Measurements from ENCODE around the gene CACUL1. TPM values are rescaled to one million over a fixed set of nuclear protein-coding genes. Genes with fewer than 3 reads are reported as not detected.

Gene CACUL1
- total RNA-seq, 1 donor: 40.6 TPM

DNA sequence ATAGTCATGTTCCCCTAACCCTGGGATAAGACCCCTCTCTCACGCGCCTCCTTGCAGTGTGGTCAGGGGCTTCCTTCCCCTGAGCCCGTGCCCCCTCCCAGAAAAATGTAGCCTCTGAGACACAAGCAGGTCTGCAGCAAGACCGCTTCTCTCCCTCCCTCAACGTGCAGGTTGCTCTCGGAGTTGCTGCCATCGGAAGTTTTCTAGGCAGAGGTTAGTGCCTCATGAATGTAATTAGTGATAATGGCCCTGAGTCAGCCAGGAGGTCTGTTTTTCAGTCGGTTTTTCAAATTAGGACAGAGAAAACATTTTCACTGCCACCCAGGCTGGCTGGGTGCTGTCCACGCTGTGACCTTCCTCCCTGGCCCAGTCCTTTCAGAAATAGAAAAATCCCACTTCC, 116.1 kb downstream of the CACUL1 start:
- TF ChIP-seq, protein P1, sequence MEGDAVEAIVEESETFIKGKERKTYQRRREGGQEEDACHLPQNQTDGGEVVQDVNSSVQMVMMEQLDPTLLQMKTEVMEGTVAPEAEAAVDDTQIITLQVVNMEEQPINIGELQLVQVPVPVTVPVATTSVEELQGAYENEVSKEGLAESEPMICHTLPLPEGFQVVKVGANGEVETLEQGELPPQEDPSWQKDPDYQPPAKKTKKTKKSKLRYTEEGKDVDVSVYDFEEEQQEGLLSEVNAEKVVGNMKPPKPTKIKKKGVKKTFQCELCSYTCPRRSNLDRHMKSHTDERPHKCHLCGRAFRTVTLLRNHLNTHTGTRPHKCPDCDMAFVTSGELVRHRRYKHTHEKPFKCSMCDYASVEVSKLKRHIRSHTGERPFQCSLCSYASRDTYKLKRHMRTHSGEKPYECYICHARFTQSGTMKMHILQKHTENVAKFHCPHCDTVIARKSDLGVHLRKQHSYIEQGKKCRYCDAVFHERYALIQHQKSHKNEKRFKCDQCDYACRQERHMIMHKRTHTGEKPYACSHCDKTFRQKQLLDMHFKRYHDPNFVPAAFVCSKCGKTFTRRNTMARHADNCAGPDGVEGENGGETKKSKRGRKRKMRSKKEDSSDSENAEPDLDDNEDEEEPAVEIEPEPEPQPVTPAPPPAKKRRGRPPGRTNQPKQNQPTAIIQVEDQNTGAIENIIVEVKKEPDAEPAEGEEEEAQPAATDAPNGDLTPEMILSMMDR (IDR thresholded peaks at IDR 0.05; ENCODE audit: insufficient read depth, low read depth, low read length): no peak
- no peak overlapping the region for H3K4me3 ChIP-seq (ENCODE audit: low read depth, low read length)

DNA sequence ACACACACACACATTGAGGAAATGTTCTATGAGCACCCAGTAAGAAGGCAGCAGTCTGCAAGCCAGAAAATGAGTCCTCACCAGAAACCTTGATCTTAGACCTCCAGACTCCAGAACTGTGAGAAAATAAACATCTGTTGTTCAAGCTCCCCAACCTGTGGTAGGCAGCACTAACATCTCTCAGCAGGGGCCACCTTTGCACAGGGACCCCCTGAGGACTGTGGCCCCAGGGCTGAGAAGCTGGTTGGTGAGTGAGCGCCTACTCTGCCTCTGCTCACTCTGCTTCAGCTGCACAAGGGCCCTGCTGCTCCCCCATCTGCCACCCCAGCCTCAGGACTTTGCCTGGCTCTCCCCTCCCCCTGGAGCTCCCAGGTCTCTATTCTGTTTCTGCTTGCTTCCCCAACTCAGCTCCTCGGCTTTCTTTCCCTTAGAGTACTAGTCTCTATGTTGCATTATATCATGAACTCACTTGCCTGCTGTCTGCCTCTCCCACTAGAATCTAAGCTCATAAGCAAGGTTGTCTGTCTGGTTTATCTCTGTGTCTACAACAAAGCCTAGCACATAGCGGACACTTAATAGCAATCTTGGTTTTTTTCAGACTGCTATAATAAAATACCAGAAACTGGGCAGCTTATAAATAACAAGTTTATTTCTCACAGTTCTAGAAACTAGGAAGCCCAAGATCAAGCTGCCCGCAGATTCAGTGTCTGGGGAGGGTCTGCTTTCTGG, 118.9 kb downstream of the CACUL1 start:
- no peak overlapping the region for H3K4me3 ChIP-seq (ENCODE audit: low read depth, low read length)
- DNase-seq (ENCODE audit: low read depth): no peak
- TF ChIP-seq, protein P1 (IDR thresholded peaks at IDR 0.05; ENCODE audit: insufficient read depth, low read depth, low read length): no peak

More for the DNA sequence above, 116.1 kb downstream of the CACUL1 start:
- DNase-seq (ENCODE audit: low read depth): no peak

- no peak for DNase-seq (ENCODE audit: low read depth)
- TF ChIP-seq, protein P1 (IDR thresholded peaks at IDR 0.05; ENCODE audit: insufficient read depth, low read depth, low read length): no peak
- H3K4me3 ChIP-seq (ENCODE audit: low read depth, low read length): no peak overlapping the region
Observed at GRCh38 chr10:118633786-118634185, 121.0 kb downstream of the CACUL1 start.

- TF ChIP-seq, protein P1 (IDR thresholded peaks at IDR 0.05; ENCODE audit: insufficient read depth, low read depth, low read length): no peak
- peak; percentile 12 for DNase-seq (ENCODE audit: low read depth)
- no peak overlapping the region for H3K4me3 ChIP-seq (ENCODE audit: low read depth, low read length)
Observed at GRCh38 chr10:118629211-118629610, 125.6 kb downstream of the CACUL1 start.

GRCh38 chr10:118628397-118628796, 126.4 kb downstream of the CACUL1 start:
- TF ChIP-seq, protein P1 (IDR thresholded peaks at IDR 0.05; ENCODE audit: insufficient read depth, low read depth, low read length): no peak
- no peak overlapping the region for H3K4me3 ChIP-seq (ENCODE audit: low read depth, low read length)
- no peak for DNase-seq (ENCODE audit: low read depth)

DNA sequence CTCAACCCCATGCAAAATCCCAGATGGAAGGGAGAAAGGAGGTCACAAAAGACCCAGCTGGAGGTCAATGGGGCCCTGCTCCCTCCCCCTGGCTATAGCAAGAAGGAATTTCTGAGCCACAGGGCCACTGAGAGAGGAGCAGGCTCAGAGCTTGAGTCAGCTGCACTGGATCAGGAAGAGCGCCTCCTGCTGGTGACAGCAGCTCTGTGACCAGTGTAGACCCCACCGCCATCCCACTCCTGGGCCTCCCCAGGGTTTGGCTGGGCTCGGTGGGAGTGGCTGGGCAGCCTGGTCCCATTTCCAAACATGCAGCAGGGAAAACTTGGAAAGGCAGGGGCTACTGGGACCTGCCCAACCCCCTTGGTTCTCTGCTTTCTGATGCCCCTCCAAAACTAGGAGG, 127.8 kb downstream of the CACUL1 start:
- no peak for DNase-seq (ENCODE audit: low read depth)
- TF ChIP-seq, protein P1 (IDR thresholded peaks at IDR 0.05; ENCODE audit: insufficient read depth, low read depth, low read length): peak; percentile 21
- no peak overlapping the region for H3K4me3 ChIP-seq (ENCODE audit: low read depth, low read length)

Other genes with a start within 250 kb of the CACUL1 start
- gene PRLHR, start 159.3 kb downstream of the CACUL1 start, total RNA-seq: not detected in 2 replicates